Stimulated activated CD8-positive, alpha-beta memory T cell treated with anti-CD3 and anti-CD28 coated beads, Interleukin-4, amount 100 ng/mL, for 48 hours (primary cell): ENCODE measurements around the gene LRRC8A.
"Not testable (repeated sequence)": the region's sequence is repeated elsewhere in the genome, so short reads cannot be mapped to it uniquely, and the experiment has no call there.

Source experiments
- DNase-seq: peaks from one replicate; pipeline ENCODE4 v3.0.0-alpha.2; 2020

Gene LRRC8A

DNA sequence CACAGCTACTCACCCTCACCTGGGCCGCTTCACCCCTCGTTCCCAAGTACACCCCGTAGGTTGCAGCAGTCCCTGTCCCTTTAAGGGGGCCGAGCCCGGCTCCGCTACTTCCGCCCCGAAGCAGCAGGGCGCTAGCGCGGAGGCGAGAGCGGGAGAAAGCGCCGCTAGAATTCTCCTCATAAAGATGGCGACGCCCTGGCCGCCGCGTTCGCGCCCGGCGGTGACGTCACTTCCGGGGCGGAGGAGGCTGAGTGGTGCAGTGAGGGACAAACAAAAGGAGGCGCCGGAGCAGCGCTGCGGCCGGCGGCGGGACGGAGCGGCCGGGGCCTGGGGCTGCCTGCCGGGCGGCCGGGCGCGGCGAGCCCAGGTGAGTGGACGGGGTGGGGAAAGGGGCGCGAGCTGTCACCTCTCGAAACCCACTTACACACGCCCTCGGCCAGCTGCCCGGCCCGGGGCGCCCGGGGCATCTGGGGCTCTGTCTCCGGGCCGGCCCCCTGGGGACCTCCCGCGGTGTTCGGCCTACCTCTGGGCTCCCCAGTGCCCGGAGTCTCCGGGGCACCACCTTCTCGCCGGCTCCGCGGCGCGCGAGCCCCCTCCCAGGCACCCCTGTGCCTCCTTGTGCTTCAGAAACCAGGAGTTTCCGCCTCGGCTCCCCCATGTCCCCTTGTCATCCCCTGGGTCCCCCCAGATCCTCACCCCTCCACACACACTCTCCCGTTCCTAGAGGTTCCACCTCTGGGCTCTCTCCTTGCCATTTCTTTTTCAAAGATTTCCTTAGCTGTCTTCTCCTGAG lies at the start of gene LRRC8A, which contains the start of gene KYAT1:
Gene LRRC8A (plus strand): TSS at position 250 of the 793 bp plus-strand sequence. CDS start 25,032 bp downstream, outside the sequence.
Gene KYAT1 (minus strand): TSS at position 67 of the 793 bp plus-strand sequence. CDS start 36,545 bp downstream, outside the sequence.
- DNase-seq = peak; percentile 100

- no peak for DNase-seq
Measured at GRCh38 chr9:128833696-128834095, 48.2 kb upstream of the LRRC8A start.

DNA sequence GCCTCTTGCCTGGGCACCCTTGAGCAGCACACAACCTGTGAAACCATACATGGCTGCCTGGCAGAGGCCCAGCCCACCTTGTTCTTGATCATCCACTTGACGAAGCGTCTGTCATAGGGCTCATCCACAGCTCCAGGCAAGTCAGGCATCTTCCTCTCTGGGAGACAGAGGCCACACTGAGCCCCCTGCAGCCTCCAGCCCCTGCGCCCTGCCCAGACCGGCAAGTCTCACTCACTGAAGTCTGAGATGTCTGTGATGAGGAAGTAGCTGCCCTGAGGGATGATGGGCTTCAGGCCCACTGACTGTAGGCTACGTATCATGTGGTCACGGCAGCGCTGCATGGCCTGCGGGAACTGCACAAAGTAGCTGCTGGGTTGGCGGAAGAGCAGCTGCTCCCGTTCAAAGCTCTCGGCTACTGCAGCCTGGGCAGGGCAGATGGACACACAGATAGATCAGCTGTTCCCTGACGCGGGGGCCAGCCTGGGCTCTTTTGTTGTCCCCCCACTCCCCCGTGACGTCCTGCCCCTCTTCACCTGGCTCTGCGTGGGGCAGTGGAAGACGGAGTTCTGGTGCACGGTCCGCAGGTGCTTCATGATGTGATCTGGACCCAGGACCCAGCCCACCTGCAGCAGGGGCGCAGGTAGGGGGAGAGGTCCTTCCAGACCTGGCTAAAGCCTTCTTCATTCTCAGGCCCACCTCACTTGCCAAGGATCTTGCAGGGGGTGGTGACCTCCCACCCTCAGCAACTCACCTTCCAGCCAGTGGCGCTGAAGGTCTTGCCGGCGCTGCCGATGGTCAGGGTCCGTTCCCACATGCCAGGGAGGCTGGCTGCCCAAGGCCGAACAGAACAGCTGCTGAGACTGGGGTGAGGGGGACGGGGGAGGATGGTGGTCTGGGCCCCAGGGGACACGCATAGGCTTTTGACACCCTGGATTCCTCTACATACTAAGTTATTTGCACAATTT lies 46.4 kb upstream of the LRRC8A start:
- DNase-seq = no peak

DNA sequence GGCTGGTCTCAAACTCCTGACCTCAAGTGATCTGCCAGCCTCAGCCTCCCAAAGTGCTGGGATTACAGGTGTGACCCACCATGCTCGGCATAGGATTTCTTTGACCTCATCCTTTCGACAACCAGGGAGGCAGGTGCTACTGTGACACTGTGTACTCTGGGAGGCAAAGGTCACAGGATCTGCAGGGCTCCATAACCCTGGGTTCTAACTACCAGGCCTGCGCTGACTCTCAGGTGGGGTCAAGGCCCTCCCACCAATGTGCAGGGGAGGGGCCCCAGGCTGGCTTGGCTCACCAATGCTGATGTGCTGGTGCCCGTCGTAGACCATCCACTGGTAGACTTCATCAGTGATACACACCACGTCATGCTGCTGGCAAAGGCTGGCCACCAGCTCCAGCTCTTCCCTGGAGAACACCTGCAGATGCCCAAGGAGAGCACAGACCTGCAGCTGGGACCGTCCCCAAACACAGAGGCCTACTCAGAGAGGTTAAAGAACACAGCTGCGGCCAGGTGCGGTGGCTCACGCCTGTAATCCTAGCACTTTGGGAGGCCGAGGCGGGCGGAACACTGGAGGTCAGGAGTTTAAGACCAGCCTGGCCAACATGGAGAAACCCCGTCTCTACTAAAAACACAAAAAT lies 45.3 kb upstream of the LRRC8A start:
- DNase-seq = no peak

DNA sequence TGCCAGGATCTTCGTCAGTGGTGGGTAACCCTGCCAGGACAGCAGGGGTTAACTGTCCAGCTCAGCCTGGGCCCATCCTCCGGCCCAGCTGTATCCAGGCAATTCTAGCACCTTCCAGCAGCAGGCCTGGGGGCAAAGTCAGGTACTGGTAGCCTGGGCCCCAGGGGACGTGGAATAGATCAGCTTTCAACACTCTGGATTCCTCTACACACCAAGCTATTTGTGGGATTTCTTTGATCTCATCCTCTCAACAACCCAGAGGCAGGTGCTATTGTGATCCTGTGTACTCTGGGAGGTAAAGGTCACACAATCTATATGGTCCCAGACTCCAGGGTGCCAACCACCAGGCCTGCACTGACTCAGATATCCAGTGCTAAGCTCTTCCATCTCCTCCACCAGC lies 43.6 kb upstream of the LRRC8A start:
- DNase-seq = no peak

- no peak for DNase-seq
Measured at GRCh38 chr9:128840524-128840923, 41.4 kb upstream of the LRRC8A start.

- DNase-seq = no peak
Measured at GRCh38 chr9:128841694-128842492, 40.0 kb upstream of the LRRC8A start.

GRCh38 chr9:128843171-128843570 lies 38.8 kb upstream of the LRRC8A start:
- DNase-seq = not testable (repeated sequence)

DNA sequence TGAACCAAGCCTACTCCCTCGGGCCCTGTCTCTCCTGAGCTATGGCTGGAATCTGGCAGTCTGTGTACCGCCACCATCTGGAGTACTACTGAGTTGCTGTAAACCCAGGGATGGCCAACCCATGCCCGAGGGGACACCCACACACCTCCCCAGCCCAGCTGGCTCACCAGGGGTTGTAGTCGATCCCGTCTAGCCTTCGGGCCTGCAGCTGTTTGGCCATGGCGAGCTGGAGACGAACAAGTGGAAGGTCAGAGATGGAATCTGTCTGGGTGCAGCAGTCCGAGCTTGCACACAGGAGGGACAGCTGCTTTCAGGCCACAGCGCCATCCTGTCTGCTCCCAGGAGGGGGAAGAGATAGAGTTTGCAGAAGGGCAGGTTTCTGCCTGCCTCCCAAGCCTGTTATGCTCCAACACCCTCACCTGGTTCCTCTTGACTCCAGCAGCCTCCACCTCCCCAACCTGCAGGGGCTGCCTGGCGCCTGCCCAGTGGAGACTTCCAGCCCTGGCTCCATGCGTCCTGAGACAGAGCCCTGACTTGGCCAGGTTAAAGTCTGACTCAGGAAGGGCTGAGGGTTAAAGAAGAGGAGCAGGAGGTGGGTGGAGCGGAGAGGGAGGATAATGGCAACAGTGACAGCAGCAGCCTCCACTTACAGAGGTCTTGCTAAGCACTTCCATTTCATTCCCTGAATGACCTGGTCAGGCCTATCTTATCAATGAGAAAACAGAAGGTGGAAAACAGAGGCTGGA lies 36.6 kb upstream of the LRRC8A start:
- DNase-seq = no peak

- no peak for DNase-seq
Measured at GRCh38 chr9:128846680-128847030, 35.3 kb upstream of the LRRC8A start.

- no peak for DNase-seq
Measured at GRCh38 chr9:128847803-128848202, 34.1 kb upstream of the LRRC8A start.

GRCh38 chr9:128851024-128851423 lies 30.9 kb upstream of the LRRC8A start:
- DNase-seq = not testable (repeated sequence)

DNA sequence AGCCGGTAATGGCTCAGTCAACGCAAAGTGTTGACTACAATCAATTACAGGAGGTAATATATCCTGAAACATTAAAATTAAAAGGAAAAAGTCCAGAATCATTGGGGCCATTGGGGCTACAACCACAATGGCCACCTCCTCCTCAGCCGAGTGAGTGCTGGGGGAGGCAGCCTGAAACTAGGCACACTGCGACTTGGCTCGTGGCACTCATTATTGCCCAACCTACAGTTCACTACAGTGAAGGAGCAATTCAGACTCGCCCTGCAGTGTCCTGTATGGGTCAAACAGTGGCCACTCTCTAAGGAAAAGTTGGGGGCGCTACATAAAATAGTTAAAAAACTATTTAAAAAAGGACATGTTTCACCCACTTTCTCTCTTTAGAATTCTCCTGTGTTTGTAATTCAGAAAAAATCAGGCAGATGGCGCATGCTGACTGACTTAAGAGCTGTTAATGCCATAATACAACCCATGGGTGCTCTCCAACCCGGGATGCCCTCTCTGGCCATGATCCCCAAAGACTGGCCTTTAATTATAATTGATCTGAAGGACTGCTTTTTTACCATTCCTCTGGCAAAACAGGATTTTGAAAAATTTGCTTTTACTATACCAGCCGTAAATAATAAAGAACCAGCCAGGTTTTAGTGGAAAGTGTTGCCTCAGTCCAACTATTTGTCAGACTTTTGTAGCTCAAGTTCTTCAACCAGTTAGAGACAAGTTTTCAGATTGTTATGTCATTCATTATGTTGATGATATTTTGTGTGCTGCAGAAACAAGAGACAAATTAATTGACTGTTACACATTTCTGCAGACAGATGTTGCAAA lies 29.9 kb upstream of the LRRC8A start:
- DNase-seq = not testable (repeated sequence)

GRCh38 chr9:128852646-128853045 lies 29.3 kb upstream of the LRRC8A start:
- not testable (repeated sequence) for DNase-seq

- not testable (repeated sequence) for DNase-seq
Measured at GRCh38 chr9:128854454-128854853, 27.5 kb upstream of the LRRC8A start.

DNA sequence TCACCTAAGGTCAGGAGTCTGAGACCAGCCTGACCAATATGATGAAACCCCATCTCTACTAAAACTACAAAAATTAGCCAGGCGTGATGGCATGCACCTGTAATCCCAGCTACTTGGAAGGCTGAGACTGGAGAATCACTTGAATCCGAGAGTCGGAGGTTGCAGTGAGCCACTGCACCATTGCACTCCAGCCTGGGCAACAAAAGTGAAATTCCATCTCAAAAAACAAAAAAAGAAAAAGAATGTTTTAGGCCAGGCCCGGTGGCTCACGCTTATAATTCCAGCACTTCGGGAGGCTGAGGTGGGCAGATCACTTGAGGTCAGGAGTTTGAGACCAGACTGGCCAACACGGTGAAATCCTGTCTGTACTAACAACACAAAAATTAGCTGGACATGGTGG lies 23.5 kb upstream of the LRRC8A start:
- DNase-seq = not testable (repeated sequence)

- DNase-seq = no peak
Measured at GRCh38 chr9:128860937-128861336, 21.0 kb upstream of the LRRC8A start.

DNA sequence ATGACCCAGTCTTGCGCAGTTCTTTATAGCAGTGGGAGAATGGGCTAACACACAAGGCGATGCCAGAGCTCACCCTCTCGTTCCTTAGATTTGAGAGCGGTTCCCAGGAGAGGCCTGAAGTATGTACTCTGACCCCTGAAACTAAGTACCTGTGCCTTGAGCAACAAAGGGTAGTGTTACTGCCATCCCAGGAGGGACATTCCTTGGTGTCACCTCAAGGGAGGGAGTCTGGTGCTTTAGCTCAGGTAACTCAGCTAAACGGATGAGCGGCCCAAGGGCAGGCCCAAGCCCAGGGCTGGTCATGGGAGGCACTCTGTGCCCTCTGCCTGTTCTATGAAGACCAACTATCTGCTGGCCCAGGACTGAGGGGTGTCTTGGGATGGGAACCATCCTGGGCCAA lies 20.4 kb upstream of the LRRC8A start:
- DNase-seq = no peak

DNA sequence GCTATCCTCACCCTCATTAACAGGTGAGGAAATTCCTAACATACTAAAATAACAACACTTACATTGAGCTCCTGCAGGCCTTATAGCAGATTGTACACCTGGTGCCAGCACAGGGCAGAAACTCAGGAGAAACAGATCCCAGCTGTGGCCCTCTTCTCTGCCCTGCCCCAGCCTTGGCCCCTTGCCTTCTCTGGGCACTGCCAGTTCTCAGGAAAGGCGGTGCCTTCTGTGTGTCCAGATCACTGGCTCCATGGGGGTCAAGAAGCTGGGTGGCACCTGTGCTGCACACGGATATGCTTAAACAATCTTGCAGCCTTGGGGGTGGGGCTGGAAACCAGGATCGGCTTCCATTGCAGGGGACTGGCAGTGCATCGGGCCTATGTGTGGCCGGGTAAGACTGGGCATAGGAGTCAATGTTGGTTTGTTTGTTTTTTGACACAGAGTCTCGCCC lies 19.5 kb upstream of the LRRC8A start:
- no peak for DNase-seq

DNA sequence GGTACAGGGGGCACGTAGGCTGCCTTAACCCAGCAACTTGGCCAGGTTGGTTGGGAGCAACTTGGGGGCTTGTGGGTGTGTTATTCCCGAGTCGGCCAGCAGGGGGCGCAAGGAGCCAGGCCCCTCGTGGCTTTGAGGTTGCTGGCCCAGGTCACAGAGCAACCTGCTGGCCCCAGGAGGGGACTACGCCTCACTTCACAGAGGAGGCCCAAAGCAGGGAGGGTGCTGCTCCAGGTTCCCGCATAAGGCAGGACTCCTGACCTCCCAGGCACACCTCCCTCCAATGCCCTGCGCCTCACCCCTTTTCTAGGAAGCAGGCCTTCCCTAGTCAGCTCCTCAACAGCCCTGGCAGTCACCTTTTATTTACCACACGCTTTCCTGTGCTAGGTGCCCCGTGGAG lies 18.3 kb upstream of the LRRC8A start:
- peak; percentile 95 for DNase-seq
